GM12874 (cell line): ENCODE data around the gene SIRPA.

Experiments used
- TF ChIP-seq, protein P1 (sequence below): IDR thresholded peaks from 2 replicates; pipeline ENCODE4 v1.5.1; 2011; ENCODE audit warnings: low read depth, mild to moderate bottlenecking, control low read depth, low read length, moderate library complexity; ENCODE audit not compliant: insufficient read depth

The SIRPA gene

DNA sequence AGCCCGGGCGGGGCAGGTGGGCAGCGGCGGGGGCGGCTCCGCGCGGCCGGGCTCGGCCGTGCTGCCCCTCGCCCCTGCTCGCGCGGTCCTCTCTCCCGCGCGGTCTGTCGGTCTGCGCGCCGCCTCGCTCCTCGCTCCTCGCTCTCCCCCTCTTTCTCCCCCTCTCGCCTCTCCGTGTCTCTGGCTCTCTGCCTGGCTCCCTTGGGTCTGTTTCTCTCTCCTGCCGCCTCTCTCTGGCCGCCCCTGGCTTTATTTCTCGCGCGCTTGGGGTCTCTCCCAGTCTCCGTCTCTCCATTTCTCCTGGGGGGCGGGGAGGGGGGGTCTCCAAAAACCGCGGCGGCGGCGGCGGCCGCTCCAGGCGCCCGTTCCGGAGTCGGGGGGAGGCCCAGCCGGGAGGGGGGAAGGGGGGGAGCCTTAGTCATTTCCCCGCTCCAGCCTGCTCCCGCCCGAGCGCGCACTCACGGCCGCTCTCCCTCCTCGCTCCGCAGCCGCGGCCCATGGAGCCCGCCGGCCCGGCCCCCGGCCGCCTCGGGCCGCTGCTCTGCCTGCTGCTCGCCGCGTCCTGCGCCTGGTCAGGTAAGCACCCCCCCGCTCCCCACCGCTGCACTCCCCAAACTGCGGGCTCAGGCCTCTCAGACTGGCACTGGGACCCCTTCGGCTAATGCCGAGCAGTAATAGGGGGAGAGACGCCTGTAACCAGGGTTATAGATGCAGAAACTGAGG lies at the start of gene SIRPA:
SIRPA (plus strand) TSS at position 457 of the 723 bp plus-strand sequence; CDS start at position 498, 41 bp downstream.
- TF ChIP-seq, protein P1, sequence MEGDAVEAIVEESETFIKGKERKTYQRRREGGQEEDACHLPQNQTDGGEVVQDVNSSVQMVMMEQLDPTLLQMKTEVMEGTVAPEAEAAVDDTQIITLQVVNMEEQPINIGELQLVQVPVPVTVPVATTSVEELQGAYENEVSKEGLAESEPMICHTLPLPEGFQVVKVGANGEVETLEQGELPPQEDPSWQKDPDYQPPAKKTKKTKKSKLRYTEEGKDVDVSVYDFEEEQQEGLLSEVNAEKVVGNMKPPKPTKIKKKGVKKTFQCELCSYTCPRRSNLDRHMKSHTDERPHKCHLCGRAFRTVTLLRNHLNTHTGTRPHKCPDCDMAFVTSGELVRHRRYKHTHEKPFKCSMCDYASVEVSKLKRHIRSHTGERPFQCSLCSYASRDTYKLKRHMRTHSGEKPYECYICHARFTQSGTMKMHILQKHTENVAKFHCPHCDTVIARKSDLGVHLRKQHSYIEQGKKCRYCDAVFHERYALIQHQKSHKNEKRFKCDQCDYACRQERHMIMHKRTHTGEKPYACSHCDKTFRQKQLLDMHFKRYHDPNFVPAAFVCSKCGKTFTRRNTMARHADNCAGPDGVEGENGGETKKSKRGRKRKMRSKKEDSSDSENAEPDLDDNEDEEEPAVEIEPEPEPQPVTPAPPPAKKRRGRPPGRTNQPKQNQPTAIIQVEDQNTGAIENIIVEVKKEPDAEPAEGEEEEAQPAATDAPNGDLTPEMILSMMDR = no peak

DNA sequence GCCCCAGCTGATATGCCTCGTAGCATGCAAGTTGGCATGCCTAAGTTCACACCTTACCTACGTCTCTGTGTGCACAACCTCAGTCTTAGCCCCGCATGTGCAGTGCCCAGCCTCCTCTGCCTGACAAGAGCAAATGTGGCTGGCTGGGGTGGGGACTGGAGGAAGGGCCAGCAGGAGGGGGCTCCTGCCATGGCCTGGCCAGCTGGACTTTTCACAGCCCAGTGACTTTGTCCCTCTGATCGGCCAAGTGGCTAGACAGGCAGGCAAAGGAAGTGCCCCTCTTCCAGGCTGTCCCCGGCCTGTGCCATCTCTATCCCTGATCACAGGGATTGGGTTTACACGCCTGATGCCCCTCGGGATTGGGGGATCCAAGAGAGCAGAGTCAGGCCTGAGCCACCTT lies 49.5 kb upstream of the SIRPA start:
- TF ChIP-seq, protein P1 = no peak

DNA sequence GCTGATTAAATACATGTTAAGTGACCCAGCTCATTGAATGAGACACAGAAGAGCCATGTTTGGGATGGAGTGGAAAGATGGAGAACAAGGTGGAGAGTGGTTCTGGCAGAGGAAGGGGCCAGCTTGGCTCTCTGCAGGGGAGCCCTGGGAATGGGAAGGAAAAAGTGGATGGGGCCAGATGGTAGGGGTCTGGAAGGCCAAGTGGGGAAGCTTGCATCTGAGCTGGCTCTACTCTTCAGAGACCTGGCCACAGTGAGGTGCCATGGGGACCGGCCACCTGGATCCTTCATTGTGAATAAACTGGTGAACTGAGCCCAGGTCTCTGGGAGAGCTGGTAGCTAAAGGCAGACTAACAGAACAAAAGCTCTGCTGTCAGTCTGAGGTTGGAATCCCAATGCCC lies 48.9 kb upstream of the SIRPA start:
- TF ChIP-seq, protein P1 = no peak

DNA sequence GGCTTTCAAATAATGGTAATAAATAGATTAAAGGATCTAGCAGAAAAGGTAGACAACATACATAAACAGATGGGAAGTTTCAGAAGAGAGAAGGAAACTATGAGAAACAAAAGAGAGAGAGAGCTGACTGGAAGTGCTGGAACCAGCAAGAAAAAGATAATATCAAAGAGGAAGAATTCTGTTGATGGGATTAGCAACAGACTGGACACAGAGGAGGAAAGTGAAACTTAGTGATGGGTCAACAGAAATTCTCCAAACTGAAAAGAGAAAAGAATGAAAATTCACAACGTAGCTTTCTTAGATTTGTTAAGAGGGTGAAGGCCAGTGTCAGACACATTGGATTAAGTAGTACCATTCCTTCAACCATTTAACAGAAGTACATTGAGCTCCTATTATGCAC lies 48.3 kb upstream of the SIRPA start:
- TF ChIP-seq, protein P1 = no peak

DNA sequence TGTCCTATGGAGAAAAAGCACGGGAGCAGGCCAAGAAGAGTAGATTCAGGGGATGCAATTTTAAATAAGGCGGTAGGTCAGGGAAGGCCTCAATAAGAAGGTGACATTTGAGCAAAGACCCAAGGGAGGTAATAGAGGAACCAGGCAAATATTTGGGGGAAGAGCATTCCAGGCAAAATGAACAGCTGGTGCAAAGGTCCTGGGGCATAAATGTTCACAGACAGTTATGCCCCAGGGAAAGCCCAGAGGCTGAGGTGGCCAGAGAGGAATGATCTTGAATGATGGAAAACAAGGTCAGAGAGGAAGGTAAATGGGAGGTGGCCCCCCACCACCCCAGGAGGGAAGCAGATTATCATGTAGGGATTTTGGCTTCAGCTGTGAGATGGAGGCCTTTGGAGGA lies 47.4 kb upstream of the SIRPA start:
- TF ChIP-seq, protein P1 = no peak

DNA sequence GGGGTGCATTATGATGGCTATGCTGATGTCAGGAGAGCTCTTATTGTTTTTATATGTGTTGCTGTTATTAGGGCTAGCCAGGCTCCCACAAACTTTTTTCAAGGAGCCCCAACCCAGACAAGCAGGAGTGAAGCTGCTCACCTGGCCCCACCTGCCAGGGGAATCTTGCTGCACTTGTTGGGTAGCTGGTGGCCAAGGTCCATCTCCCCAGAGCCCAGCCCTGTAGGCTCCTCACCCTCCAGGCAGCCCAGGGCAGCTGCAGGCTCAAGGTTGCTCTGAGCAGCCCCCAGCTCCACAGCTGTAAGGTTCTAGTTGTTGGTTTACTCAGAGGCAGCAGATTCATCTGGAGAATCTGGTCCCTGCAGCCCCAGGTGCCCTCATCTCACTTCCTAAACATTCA lies 46.8 kb upstream of the SIRPA start:
- TF ChIP-seq, protein P1 = no peak

DNA sequence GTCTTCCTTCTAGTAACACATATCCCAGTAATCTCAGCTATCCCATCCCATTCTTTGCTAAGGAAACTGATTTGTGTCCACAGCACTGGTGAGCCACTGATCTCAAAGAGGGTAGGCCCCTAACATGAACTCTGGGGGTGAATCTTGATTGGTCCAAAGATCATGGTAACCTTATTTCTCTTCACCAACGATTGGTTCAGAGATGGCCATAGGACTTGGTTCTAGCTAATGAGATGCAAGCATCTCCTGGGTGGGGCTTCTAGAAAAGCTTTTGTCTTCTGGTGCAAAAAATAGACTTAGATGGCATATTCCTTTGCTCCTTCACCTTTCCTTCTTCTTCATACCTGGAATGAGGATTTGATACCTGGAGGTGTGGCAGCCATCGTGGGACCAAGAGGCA lies 43.8 kb upstream of the SIRPA start:
- TF ChIP-seq, protein P1 = no peak
